ENCODE measurements around the gene LLGL1. TPM values are rescaled to one million over a fixed set of nuclear protein-coding genes. Genes with fewer than 3 reads are reported as not detected.

LLGL1 gene
- 50.0 and 51.0 TPM in 2 replicates for total RNA-seq

GRCh38 chr17:18225121-18225641, at the start of gene LLGL1:
LLGL1 (plus strand) TSS chr17:18225635; CDS start chr17:18225683, 48 bp downstream.

GRCh38 chr17:18183334-18184142, 41.9 kb upstream of the LLGL1 start, which contains the start of gene ALKBH5:
ALKBH5 (plus strand) TSS chr17:18183828; CDS start chr17:18184244, 416 bp downstream.

DNA sequence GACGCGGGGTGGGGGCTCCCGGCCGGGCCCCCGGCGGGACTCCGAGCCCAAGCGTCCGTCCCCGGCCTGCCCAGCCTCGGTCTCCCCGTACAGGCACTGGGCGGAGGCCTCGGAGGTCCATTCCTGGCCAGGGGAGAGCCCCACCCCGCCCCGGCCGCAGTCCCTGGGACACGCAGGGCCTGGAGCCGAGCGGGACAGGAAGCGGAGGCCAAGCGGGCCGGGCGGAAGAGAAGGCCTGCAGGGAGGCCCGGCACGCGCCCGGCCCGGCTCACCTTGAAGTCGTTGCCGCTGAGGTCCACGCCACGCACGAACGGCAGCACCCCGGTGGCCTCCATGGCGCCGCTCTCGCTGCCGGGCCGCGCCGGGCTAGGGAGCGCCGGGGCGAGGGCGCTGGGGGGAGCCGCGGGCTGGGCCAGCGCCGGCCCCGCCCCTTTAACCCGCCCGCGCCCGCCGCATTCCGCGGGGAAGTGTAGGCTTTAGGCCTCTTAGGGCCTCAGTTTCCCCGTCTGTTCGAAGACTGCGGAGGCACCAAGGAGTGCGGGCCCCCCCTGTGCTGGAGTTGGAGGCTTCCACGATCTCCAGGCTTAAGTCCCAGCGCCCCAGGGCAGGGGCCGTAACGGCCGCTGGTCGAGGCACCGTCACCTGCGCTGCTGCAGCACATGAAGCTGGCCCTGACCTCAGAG, 33.1 kb downstream of the LLGL1 start, which contains the start of gene FLII:
FLII (minus strand) TSS at position 383 of the 683 bp plus-strand sequence; CDS start at position 335, 48 bp downstream.

GRCh38 chr17:18260332-18261145, 35.1 kb downstream of the LLGL1 start, which contains the start of gene MIEF2:
MIEF2 (plus strand) TSS chr17:18260662; CDS start chr17:18262721, 2,059 bp downstream.

Other genes starting within 250 kb of the LLGL1 start
- gene ATPAF2, start 186.5 kb upstream of the LLGL1 start, total RNA-seq = 17.3 and 20.6 TPM in 2 replicates
- gene GID4, start 186.2 kb upstream of the LLGL1 start, total RNA-seq = 6.8 and 7.9 TPM in 2 replicates
- 33.4 and 48.9 TPM in 2 replicates for gene DRG2, start 137.7 kb upstream of the LLGL1 start, total RNA-seq
- gene MYO15A, start 116.9 kb upstream of the LLGL1 start, total RNA-seq = 2.0 and 2.1 TPM in 2 replicates
- gene ALKBH5, start 41.8 kb upstream of the LLGL1 start, total RNA-seq = 98.5 and 149 TPM in 2 replicates
- gene FLII, start 33.1 kb downstream of the LLGL1 start, total RNA-seq = 139 and 481 TPM in 2 replicates
- gene MIEF2, start 35.0 kb downstream of the LLGL1 start, total RNA-seq = 18.1 and 76.3 TPM in 2 replicates
- 29.1 and 42.1 TPM in 2 replicates for gene TOP3A, start 89.4 kb downstream of the LLGL1 start, total RNA-seq
- 15.3 and 19.6 TPM in 2 replicates for gene SMCR8, start 89.7 kb downstream of the LLGL1 start, total RNA-seq
- gene SHMT1, start 137.9 kb downstream of the LLGL1 start, total RNA-seq = 2.0 and 8.5 TPM in 2 replicates
- gene EVPLL, start 152.1 kb downstream of the LLGL1 start, total RNA-seq = 0.11 TPM in 1 of 2 replicates, not detected in the other